ENCODE data around the gene HHEX.

DNA sequence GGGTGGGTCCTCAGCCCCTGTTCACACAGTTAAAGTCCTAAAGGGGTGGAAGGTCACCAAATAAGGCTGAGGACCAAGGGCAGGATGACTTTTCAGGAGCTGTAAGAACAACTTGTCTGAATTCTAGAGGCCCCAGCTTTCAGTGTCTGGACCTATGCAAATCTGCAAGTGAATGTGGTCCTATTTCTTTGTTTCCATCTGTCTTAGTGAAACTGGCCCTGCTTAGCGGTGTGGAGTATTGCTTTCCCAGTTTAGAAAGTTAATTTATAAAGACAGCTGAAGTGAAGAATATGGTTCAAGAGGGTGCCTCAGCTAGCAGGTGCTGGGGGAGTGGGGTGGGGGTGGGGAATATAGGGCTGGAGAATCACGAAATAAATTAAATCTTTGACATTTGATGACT lies 40.1 kb downstream of the HHEX start:
- TF ChIP-seq, protein P1, sequence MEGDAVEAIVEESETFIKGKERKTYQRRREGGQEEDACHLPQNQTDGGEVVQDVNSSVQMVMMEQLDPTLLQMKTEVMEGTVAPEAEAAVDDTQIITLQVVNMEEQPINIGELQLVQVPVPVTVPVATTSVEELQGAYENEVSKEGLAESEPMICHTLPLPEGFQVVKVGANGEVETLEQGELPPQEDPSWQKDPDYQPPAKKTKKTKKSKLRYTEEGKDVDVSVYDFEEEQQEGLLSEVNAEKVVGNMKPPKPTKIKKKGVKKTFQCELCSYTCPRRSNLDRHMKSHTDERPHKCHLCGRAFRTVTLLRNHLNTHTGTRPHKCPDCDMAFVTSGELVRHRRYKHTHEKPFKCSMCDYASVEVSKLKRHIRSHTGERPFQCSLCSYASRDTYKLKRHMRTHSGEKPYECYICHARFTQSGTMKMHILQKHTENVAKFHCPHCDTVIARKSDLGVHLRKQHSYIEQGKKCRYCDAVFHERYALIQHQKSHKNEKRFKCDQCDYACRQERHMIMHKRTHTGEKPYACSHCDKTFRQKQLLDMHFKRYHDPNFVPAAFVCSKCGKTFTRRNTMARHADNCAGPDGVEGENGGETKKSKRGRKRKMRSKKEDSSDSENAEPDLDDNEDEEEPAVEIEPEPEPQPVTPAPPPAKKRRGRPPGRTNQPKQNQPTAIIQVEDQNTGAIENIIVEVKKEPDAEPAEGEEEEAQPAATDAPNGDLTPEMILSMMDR (IDR thresholded peaks at IDR 0.05), result no peak
- no peak for TF ChIP-seq ZFX (IDR thresholded peaks at IDR 0.05; ENCODE audit: borderline replicate concordance)

All from 22Rv1 (cell line).